ENCODE measurements around the gene NME3.

NME3 gene

DNA sequence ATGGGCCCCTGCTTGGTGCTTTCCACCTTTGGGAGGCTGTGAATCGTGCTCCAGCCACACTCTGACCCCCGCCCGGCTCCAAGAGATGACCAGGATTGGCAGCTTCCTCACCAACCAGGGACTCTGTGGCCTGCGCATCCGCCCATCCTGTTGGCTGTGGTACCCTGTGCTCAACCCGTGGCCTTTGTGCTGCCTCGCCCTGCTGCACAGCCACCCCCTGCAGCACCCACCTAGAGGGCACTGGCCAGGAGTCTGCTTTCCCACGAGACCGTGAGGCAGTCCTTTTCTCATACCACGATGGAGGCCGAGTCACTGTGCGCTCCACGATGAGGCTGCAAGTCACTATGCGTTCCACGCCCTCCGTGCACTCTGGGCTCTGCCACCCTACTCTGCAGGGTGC is 19.4 kb downstream of the NME3 start:
- H3K4me3 ChIP-seq (ENCODE audit: control insufficient read depth, low read depth, low read length) = no peak overlapping the region
- DNase-seq (ENCODE audit: low read depth) = no peak
- TF ChIP-seq, protein P1, sequence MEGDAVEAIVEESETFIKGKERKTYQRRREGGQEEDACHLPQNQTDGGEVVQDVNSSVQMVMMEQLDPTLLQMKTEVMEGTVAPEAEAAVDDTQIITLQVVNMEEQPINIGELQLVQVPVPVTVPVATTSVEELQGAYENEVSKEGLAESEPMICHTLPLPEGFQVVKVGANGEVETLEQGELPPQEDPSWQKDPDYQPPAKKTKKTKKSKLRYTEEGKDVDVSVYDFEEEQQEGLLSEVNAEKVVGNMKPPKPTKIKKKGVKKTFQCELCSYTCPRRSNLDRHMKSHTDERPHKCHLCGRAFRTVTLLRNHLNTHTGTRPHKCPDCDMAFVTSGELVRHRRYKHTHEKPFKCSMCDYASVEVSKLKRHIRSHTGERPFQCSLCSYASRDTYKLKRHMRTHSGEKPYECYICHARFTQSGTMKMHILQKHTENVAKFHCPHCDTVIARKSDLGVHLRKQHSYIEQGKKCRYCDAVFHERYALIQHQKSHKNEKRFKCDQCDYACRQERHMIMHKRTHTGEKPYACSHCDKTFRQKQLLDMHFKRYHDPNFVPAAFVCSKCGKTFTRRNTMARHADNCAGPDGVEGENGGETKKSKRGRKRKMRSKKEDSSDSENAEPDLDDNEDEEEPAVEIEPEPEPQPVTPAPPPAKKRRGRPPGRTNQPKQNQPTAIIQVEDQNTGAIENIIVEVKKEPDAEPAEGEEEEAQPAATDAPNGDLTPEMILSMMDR (IDR thresholded peaks at IDR 0.05; ENCODE audit: control insufficient read depth, insufficient read depth, low read depth, low read length, missing control alignments) = no peak

DNA sequence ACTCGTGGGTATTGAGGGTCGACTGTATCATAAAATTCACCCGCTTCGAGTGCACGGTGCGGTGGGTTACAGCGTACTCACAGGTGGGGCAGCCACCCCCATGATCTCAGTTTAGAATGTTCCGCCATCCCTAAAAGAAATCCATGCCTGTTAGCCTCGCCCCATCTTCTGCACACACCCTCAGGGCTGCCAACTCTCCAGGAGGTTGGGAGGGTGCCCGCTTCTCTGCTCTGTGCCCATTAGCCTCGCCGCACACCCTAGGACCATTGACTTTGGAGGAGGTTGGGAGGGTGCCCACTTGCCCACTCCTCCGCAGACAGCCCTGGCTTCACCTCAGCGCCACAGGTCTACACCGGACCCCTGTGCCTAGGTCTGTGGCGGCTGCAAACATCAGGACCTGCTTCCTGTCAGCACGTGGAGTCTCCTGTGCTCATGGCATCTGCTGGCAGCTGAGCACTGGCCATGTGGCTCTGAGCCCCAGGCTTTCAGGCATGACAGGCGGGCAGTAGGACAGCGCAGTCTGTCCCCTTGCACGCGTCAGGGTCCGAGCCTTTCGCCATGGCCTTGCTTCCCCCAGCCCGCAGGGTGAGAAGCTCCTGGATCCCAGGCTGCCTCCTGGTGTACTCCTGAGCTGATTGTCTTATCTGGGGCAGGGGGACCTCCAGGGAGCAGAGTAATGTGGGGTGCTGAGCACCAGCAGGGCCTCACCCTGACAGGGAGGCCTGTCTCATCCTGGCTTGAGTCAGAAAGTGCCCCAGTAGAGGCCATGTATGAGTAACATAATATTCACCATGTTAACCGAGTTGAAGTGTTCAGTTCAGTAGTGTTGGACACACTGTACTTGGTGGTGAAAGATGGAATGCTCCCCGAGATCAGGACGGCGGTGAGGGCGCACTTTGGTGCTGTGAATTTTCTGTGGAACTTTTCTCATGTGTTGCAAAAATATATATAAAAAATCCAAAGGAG is 21.9 kb downstream of the NME3 start:
- no peak overlapping the region for H3K4me3 ChIP-seq (ENCODE audit: control insufficient read depth, low read depth, low read length)
- no peak for DNase-seq (ENCODE audit: low read depth)
- TF ChIP-seq, protein P1 (IDR thresholded peaks at IDR 0.05; ENCODE audit: control insufficient read depth, insufficient read depth, low read depth, low read length, missing control alignments) = no peak

DNA sequence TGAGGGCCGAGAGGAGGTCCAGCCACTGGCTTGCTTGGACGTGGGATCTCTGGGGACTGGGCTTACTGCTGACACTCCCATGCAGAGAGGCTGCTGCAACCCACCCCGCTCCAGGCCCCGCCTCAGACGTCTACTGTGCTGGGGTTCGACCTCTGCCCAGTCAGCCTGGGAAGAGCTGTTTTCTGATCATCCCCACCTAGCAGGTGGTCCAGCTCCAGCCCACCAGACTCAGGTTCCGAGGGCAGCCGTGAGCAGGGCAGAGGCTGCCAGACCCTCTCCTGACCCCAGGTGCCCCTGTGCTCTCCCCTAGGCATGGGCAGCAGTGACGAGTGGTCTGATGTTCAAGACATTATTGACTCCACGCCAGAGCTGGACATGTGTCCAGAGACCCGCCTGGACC is 23.4 kb downstream of the NME3 start:
- TF ChIP-seq, protein P1 (IDR thresholded peaks at IDR 0.05; ENCODE audit: control insufficient read depth, insufficient read depth, low read depth, low read length, missing control alignments) = no peak
- H3K4me3 ChIP-seq (ENCODE audit: control insufficient read depth, low read depth, low read length) = no peak overlapping the region
- no peak for DNase-seq (ENCODE audit: low read depth)

DNA sequence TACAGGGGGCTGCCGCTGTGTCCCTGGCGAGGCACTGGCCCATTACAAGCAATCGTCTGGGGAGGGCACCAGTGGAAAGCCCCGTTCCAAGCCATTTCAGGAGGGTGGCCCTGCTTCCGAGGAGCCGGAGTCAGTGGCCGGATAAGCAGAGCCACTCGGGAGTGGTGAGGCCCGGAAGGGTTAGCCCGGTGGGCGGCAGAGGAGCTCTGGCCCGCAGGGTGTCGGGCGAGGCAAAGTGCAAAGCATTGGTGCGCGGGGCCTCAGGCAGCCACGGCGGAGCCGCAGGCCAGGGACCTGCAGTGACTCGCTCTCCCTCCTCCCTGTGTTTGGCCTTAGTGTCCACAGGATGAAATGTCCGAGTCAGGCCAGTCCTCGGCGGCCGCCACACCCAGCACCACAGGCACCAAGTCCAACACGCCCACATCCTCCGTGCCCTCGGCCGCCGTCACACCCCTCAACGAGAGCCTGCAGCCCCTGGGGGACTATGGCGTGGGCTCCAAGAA is 24.6 kb downstream of the NME3 start:
- H3K4me3 ChIP-seq (ENCODE audit: control insufficient read depth, low read depth, low read length) = no peak overlapping the region
- no peak for DNase-seq (ENCODE audit: low read depth)
- TF ChIP-seq, protein P1 (IDR thresholded peaks at IDR 0.05; ENCODE audit: control insufficient read depth, insufficient read depth, low read depth, low read length, missing control alignments) = no peak

DNA sequence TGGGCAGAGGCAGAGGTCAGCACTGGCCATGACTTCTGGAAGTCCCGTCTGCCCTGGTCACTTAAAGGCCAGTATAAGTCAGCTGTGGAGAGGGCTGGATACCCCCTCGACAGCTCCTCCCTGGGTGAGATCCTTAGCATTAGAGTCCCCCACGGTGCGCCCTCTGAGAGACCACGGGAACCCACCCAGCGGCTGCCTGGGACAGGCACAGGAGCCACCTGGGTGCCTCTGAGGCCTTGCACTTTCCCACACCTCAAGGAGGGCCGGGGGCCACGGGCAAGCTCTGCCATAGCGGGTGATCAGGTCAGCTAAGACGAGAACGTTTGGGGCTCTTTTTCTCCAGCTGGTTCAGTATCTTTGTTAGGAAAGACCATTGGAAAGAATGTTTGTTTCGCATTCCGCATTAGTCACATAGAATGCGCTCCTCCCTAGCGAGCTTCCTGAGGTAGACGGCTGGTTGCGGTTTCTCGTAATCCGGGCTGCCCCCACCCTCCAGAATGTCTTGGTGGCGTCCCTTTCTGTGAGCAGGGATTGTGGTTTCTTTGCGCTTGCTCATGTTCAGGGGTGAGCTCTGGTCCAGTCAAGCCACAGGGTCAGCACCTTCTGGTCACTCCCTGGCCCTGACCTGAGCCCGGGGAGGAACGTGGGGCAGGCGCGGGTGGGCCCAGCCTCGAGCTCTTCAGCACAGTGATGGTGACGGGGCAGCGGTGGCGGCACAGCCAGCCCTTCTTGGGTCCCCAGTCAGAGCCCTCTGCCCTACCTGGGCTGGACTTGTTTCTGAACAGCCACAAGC is 25.2 kb downstream of the NME3 start:
- DNase-seq (ENCODE audit: low read depth) = no peak
- TF ChIP-seq, protein P1 (IDR thresholded peaks at IDR 0.05; ENCODE audit: control insufficient read depth, insufficient read depth, low read depth, low read length, missing control alignments) = no peak
- H3K4me3 ChIP-seq (ENCODE audit: control insufficient read depth, low read depth, low read length) = no peak overlapping the region

DNA sequence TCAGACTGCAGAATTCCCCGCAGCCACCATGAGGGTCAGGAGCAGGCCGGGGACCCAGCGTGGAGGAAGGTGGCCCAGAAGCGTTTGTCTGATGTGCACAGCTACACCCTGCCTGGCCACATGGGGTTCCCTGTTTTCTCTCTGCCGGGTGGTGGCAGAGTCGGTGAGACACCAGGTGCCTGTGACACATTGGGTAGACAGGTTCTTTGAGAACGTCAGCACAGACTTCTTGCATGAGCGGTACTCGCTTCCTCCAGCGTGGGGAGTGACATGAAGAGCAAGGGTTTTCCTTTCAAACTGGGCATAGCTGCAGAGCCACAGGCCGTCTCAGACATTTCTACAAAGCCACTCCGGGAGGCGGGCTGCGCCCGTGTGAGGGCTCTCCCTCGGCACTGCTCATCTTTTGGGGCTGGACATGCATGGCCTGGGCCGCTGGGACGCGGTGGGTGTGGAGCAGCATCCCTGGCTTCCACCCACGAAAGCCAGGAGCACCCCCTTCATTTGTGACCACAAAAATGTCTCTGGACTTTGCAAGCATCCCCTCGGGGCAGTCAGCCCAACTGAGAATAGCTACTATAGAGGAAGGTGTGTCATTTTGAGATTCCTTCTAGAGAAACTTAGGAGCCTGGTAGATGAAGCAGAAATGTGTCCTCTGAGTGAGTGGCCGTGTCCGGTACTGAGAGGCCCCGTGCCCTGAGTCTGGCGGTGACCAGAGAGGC is 26.0 kb downstream of the NME3 start:
- peak; percentile 29 for DNase-seq (ENCODE audit: low read depth)
- TF ChIP-seq, protein P1 (IDR thresholded peaks at IDR 0.05; ENCODE audit: control insufficient read depth, insufficient read depth, low read depth, low read length, missing control alignments) = no peak
- H3K4me3 ChIP-seq (ENCODE audit: control insufficient read depth, low read depth, low read length) = no peak overlapping the region
